Measurements from ENCODE around the gene OSBPL5. TPM values are rescaled to one million over a fixed set of nuclear protein-coding genes. Genes with fewer than 3 reads are reported as not detected.

OSBPL5 gene
- total RNA-seq, 1 donor from 2014 or later: 92.0 TPM

- TF ChIP-seq CTCF (IDR thresholded peaks at IDR 0.05): no peak
- no peaks in the 10 kb centered on the region for H3K9me3 ChIP-seq
- H3K4me1 ChIP-seq: peaks cover 38 to 62% of the 10 kb centered on the region in 2 donors
- peaks cover 0 to 2% of the 10 kb centered on the region in 2 donors for H3K36me3 ChIP-seq
- no peaks in the 10 kb centered on the region for H3K27me3 ChIP-seq
- H3K4me3 ChIP-seq: no peak overlapping the region
- DNase-seq (ENCODE audit: low spot score in 2 of 2): no peak
- H3K27ac ChIP-seq: peak overlapping the region; percentile 82 to 86
- intact Hi-C loops (cut with DNase I): no loop called here
Observed at GRCh38 chr11:3148990-3149851, 15.9 kb downstream of the OSBPL5 start.

- no peaks in the 10 kb centered on the region for H3K27me3 ChIP-seq
- intact Hi-C loops (cut with DNase I): no loop called here
- peak overlapping the region; percentile 82 to 86 for H3K27ac ChIP-seq
- H3K36me3 ChIP-seq: peaks cover 0 to 2% of the 10 kb centered on the region in 2 donors
- no peaks in the 10 kb centered on the region for H3K9me3 ChIP-seq
- H3K4me3 ChIP-seq: no peak overlapping the region
- no peak for TF ChIP-seq CTCF (IDR thresholded peaks at IDR 0.05)
- peaks cover 33 to 55% of the 10 kb centered on the region in 2 donors for H3K4me1 ChIP-seq
- DNase-seq (ENCODE audit: low spot score in 2 of 2): no peak
Observed at GRCh38 chr11:3148255-3148989, 16.7 kb downstream of the OSBPL5 start.

- DNase-seq (ENCODE audit: low spot score in 2 of 2): no peak
- H3K4me3 ChIP-seq: peak overlapping the region in 1 of 2 donors; percentile 39
- H3K27me3 ChIP-seq: no peaks in the 10 kb centered on the region
- intact Hi-C loops (cut with DNase I): loop anchor here (1.0 kb wide), 3 partner anchors 13 to 23 kb away; partner anchors contain the start of gene OSBPL5
- peaks cover 27 to 47% of the 10 kb centered on the region in 2 donors for H3K4me1 ChIP-seq
- no peaks in the 10 kb centered on the region for H3K9me3 ChIP-seq
- peak overlapping the region; percentile 82 to 86 for H3K27ac ChIP-seq
- peaks cover 0 to 2% of the 10 kb centered on the region in 2 donors for H3K36me3 ChIP-seq
- TF ChIP-seq CTCF (IDR thresholded peaks at IDR 0.05): no peak
Observed at GRCh38 chr11:3147626-3148025, 17.5 kb downstream of the OSBPL5 start.

GRCh38 chr11:3147257-3147619, 17.9 kb downstream of the OSBPL5 start:
- intact Hi-C loops (cut with DNase I): loop anchor here (1.0 kb wide), 3 partner anchors 13 to 23 kb away; partner anchors contain the start of gene OSBPL5

More at GRCh38 chr11:3147257-3147619, 17.9 kb downstream of the OSBPL5 start:
- Histone ChIP-seq H3K27me3 (no peaks in the 10 kb centered on the region), H3K36me3 (peaks cover 0 to 2% of the 10 kb centered on the region in 2 donors), H3K4me3 (peak overlapping the region in 1 of 2 donors; percentile 39), H3K9me3 (no peaks in the 10 kb centered on the region), H3K27ac (peak overlapping the region; percentile 82 to 86), H3K4me1 (peaks cover 26 to 43% of the 10 kb centered on the region in 2 donors)
- DNase-seq (ENCODE audit: low spot score in 2 of 2): peak; percentile 36 to 85
- no peak for TF ChIP-seq CTCF (IDR thresholded peaks at IDR 0.05)
